ENCODE measurements around the gene HOXB3.

HOXB3 gene

DNA sequence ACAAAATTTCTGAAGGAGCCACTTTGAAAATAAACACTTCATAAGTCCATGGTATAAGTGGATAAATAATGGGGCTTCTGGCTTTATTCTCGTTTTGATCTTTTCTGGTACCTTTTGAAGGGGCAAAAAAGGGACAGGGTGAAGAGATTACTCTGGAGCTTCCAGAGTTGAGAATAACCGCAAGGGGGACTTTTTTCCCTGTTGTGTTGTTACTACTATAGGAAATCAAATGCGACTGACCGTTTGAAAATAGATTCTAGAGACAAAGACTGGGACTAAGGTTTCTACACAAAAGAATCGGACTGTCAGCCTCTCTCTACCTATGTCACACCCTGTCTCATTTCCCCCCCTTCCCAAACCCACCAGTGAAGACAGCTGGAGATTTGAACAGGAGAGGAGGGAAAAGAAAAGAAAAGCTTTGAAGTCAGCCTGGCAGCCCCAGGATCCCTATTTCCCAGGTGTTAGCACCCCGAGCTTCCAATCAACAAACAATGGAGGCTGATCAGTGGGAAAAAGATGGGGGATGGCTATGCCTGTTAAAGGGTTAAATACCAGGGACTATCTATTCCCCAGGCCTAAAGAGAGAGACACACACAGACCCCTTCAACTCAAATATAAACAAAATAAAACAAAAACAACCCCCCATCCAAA, 20.2 kb downstream of the HOXB3 start:
- DNase-seq (ENCODE audit: low spot score), result no peak

DNA sequence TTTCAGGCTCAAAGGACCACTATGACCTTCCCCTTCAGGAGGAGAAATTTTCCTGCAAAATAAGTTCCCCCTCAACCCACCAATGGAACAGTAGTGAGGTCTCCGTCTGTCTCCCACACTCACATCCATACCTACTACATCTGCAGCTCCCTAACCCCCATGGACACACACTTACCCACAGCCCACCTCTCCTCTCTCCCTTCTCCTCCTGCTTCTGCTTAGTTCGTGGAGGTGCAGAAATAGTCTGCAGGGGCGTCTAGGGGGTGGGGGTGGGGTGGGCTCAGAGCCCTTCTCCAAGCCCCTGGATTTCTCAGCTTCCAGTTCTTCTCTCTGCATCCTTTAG, 20.8 kb downstream of the HOXB3 start:
- DNase-seq (ENCODE audit: low spot score), result no peak

- DNase-seq (ENCODE audit: low spot score), result no peak
Measured at GRCh38 chr17:48568499-48569239, 21.4 kb downstream of the HOXB3 start.

DNA sequence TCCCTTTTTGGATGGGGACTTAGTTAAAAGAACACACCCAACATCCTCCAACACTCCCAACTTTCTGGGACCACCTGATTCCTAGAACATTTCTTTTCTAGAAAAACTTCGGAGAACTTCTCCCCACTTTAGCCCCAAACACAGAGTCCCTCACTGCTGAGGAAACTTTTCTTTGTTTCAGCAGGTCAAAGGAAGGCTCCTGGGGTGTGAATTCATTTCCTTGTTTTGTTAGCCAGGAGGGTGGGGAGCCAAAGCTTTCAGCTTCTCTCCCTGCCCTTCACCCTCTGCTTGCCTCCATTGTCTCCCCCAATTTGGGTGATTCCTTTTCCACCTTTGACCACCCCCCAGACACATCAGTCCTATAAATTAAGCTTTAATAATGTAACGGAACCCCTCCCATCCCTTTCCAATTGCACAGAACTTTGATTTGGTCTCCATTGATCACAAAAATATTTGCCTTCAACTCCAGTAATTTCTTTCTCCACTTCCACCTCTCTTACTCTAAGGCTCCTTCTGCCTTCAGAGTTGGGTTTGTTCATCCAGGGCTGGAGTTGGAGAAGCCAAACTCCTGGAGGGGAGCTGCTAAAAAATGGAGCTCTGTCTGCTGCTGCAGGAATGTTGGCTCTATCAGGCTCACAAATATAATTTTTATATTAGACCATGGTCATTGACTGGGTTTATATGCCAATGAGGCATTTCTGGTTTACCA, 22.2 kb downstream of the HOXB3 start:
- DNase-seq (ENCODE audit: low spot score), result no peak

- DNase-seq (ENCODE audit: low spot score), result no peak
Measured at GRCh38 chr17:48567209-48567608, 22.8 kb downstream of the HOXB3 start.

DNA sequence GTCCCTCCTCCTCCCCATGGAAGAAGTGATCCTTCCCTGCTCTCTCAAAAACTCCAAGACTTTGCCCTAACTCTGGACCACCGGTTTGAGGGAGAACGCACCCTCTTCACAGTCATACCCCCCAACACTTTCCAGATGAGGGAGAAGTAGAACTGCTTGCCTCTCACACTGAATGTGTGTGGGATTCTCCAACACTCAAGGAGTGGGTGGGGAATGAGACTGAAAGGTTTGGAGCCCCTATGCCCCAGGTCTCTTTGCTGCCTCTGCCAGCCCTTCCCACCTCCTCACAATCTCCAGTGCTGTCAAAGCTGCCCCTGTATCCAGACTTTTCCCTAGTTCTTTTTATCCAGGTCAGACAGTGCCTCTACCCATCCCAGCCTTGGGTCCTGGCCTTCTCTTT, 23.3 kb downstream of the HOXB3 start:
- DNase-seq (ENCODE audit: low spot score), result no peak

GRCh38 chr17:48565925-48566710, 23.9 kb downstream of the HOXB3 start:
- no peak for DNase-seq (ENCODE audit: low spot score)

GRCh38 chr17:48565022-48565554, 25.0 kb downstream of the HOXB3 start:
- DNase-seq (ENCODE audit: low spot score), result no peak

GRCh38 chr17:48564188-48565021, 25.6 kb downstream of the HOXB3 start:
- DNase-seq (ENCODE audit: low spot score), result no peak

DNA sequence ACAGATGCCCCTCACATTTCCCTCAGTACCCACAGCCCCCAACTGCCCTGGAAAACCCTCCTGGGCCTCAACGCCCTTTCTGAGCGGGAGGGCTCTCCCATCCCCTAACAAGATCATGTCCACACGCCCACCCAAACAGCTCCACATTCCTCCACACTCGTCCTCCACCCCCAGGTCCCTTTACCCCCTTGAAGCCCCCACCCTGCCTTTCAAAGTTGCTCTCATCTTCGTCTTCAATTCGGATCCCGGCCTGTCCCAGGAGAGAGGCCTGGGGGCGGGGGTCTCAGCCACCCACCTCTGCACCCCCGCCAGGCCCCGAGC, 26.2 kb downstream of the HOXB3 start:
- DNase-seq (ENCODE audit: low spot score), result no peak

GRCh38 chr17:48563385-48563838, 26.6 kb downstream of the HOXB3 start:
- DNase-seq (ENCODE audit: low spot score), result no peak

- no peak for DNase-seq (ENCODE audit: low spot score)
Measured at GRCh38 chr17:48562934-48563333, 27.1 kb downstream of the HOXB3 start.

GRCh38 chr17:48561884-48562810, 27.9 kb downstream of the HOXB3 start:
- no peak for DNase-seq (ENCODE audit: low spot score)

DNA sequence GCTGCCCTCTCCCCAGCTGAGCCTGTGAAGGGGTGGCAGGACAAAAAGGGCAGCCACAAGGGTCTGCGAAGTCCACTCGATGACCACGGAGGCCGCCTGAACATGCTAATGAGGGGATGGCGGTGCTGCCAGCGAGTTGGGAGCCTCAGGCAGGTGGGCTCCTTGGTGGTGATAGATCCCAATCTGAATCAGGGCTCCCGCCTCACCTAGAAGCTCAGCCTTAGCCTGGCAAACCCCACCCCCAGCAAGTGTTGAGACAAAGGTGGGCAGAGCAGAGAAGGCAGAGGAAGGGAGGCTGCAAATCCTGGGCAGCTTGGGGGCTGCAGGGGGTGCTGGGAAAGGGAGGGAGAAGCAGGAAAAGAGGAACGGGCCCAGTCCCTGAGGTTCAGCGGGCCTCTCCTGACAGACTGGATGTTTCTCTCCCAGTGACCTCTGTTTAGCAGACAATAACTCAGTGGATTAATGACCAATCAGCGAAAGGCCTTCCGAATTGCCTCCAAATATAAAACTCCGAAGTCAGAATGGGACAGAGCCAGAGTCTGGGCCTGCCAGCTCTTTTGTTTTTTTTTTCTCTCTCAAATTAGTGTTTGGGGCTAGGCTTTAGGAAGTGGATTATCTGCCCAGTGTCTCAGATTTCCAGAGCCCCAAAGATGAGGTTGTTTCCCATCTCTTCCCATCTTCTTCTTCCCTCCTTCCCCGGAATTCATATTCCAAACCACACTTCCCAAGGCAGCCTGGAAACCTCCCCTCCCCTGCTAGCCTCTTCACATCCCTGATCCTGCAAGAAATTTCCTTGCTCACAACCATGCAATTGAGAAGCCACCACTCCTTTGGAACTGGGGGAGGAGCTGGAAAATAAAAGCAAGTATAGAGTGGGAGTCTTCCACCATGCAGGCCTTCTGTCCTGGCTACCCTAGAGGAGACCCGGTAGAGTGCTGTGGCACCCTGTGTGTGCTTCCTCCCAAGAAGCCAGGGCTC, 29.9 kb downstream of the HOXB3 start:
- no peak for DNase-seq (ENCODE audit: low spot score)

DNA sequence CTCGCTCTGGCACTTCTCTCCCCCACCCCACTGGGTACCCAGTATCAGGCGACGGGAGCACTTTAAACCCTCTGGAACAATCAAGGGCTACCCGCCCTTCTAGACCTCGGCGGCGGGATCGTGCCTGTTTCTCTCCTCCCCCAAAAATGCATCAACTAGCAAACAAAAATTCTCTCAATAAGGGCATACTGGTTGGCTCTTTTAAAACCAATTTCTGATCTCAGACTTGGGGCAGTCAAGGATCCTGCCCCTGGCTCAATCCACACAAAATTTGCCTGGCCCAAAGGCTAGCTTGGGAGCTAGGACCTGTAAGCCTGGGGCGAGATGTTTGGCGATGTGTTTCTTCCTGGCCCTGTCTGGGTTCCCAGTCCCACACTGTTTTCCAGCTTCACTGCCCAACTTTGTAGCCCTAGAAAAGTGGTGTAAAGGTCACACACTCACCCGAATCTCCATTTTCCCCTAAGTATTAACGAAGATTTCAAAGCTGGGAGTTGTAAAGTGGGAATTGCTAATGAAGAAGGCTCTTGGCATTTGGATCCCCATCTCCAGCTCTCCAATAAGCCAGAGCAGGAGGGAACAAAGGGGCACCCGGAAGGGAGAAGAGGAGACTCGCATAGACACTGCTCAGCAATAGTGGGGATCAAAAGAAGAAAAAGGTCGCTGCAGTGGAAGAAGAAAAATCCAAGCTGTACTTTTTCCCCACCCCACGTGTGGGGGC, 30.8 kb downstream of the HOXB3 start:
- DNase-seq (ENCODE audit: low spot score), result no peak

DNA sequence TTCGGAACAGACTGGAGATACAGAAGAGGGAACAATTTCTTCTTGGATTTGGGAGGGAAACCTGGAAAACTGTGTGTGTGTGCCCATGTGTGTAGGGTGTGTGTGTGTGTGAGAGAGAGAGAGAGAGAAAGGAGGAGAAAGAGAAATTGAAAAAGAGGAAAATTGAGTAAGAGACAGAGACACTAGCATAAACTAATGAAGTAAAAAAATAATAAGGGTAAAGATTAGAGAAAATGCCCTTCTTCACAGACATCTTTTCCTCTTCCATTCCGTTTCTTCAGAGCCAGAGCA, 31.3 kb downstream of the HOXB3 start:
- DNase-seq (ENCODE audit: low spot score), result no peak

DNA sequence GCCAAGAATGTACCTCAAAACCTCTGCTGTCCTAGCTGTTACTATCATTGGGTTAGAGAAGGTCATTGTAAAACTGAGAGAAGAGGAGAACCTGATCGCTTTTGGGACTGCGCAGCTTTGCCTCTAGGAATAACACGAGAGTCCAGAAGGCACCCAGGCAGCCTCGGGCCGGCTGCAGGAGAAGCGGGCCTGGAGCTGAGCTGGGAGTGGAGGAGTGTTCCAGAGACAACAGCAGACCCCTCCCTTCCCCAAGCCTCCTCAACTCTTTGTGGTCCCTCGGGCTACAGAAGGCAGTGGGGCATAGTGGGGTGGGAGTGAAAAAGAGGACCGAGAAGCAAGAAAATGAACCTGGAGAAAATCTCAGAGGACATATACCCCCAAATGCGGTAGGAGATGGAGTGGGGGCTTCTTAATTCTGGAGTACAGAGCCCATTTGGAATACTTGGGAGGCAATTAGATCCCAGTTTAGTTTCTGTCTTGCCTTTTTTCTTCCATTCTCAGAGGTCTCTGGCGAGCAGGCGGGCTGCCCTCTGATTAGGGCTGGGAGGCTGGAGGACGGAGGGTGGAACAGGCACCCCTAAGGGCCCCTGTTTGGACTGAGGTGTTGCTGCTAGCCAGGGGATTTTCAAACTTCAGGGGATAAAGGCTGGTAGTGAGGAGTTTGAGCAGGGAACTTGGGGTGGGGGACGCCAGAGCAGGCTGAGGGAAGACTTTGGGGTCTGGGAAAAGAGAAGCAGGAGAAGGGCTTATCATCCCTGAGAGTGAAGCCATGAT, 31.8 kb downstream of the HOXB3 start:
- DNase-seq (ENCODE audit: low spot score), result no peak

Data from HuH-7.5 (cell line).